A673 (cell line): Measurements from ENCODE around the gene GAS6.

Experiments
- CTCF ChIP-seq: fragments of 300-800, 200-600 bp; sonication (generic); conservative IDR thresholded peaks from 2 replicates; pipeline ENCODE4 v1.5.1; 2017; ENCODE audit warnings: low read depth, mild to moderate bottlenecking, antibody characterized with exemption, low read length, moderate library complexity, mixed read lengths
- EZH2 ChIP-seq: fragments of 200-600 bp; sonication (generic); IDR thresholded peaks from 2 replicates; pipeline ENCODE4 v1.6.1; 2017; ENCODE audit warnings: borderline replicate concordance, low read depth, mild to moderate bottlenecking, mixed read lengths, antibody characterized with exemption, low read length; ENCODE audit not compliant: poor library complexity, severe bottlenecking

GRCh38 chr13:113811081-113811928 lies 52.6 kb downstream of the GAS6 start:
- TF ChIP-seq CTCF = no peak
- TF ChIP-seq EZH2 = no peak
